Eye (tissue), 1 donor: ENCODE data around the gene SPATA9.

Experiments used
- DNase-seq: peaks from one replicate; pipeline ENCODE4 v3.0.0-alpha.2; 2015

The SPATA9 gene, protein sequence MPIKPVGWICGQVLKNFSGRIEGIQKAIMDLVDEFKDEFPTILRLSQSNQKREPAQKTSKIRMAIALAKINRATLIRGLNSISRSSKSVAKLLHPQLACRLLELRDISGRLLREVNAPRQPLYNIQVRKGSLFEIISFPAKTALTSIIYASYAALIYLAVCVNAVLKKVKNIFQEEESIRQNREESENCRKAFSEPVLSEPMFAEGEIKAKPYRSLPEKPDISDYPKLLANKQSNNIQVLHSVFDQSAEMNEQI

DNA sequence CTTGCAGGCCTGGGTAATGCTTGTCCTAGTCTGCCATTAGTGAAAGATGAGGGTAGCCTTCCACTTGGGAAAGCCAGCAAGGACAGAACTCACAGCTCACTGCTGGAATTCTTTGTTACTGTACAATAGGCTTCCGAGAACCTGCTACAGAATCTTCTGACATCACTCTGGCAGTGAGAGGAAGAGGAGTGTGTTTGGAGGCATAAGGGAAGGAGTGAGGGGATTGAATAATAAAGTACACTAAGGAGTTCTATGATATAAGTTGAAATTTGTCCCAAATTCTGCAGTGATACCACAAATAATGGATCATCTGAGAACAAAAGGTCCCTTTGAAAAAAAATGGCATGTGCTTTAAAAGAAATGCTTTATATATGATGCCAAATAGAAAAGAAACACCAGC is at the start of gene SPATA9:
Gene SPATA9 (minus strand): TSS at position 101 of the 400 bp plus-strand sequence. CDS start 137 bp downstream, outside the sequence.
- no peak for DNase-seq

DNA sequence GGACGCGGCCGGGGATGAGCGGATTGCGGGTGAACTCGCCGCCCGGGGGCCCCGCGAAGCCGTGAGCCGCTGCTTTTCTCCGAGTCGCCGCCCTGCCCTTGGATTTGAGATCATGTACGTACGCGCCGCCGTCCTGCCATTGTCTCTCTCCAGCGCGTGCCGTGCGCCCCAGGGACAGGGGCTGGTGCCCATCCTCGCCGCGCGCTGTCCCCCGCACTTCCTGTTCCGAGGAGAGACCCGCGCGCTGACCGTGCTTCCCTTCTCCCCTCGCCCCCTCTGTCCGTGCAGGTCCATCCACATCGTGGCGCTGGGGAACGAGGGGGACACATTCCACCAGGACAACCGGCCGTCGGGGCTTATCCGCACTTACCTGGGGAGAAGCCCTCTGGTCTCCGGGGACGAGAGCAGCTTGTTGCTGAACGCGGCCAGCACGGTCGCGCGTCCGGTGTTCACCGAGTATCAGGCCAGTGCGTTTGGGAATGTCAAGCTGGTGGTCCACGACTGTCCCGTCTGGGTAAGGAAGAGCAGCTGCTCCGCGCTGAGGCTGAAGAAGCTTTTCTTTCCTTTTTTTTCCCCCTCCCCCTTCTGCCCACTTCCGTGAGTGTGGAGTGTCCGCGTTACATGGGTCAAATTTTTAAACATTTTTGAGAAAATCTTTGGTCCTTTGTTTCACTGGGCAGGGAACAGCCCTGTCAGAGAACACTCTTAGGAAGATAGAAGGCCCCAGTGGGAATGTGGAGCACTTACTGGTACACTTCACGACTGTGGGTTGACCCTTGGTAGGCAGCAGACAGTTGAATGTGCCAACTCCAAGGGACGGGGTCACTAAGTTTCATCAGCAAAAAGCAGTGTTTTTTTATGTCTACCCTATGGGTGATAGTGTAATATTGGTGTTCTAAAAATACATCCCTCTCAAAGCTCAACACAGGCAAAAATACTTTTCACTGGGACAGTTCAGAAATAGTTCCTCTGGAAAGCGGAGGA is 49.1 kb upstream of the SPATA9 start:
- peak; percentile 89 for DNase-seq

- peak; percentile 95 for DNase-seq
These were observed 48.2 kb upstream of the SPATA9 start, which contains the start of gene RHOBTB3 for GRCh38 chr5:95730730-95731570. RHOBTB3 (plus strand) TSS chr5:95731336; CDS start chr5:95731683, 347 bp downstream.

GRCh38 chr5:95730011-95730700 is 47.4 kb upstream of the SPATA9 start:
- no peak for DNase-seq

DNA sequence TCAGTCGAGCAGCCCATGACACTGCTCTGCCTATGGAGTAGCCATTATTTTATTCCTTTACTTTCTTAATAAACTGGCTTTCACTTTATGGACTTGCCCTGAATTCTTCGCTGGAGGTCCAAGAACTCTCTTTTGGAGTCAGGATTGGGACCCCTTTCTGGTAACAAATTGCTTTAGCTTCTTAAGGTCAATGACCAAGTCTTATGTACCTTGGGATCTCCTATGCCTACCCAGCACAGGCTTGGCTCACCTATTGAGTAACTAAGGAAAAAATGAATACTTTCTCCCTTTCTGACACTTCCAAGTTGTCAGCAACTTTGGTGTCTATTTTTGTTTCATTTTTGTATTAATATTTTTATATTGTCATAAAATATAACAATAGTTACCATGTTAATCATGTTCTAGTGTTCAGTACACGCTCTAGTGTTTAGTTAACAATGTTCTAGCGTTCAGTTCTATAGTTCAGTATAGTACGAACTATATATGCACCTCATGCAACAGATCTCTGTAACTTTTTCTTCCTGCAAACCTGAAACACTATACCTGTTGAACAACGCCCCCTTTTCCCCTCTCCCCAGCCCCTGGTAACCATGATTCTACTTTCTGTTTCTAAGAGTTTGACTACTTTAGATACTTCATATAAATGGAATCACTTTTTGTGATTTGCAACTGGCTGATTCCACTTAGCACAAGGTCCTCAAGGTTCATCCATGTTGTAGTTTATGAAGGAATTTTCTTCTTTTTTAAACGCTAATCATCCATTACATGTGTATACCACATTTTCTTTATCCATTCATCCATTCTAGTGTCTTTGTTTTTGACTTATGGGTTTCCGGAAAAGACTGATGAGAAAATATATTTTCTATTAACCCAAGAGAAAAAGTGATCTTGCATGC is 46.6 kb upstream of the SPATA9 start:
- DNase-seq: no peak

GRCh38 chr5:95728494-95729114 is 45.8 kb upstream of the SPATA9 start:
- no peak for DNase-seq

GRCh38 chr5:95727764-95728191 is 45.0 kb upstream of the SPATA9 start:
- DNase-seq: no peak

DNA sequence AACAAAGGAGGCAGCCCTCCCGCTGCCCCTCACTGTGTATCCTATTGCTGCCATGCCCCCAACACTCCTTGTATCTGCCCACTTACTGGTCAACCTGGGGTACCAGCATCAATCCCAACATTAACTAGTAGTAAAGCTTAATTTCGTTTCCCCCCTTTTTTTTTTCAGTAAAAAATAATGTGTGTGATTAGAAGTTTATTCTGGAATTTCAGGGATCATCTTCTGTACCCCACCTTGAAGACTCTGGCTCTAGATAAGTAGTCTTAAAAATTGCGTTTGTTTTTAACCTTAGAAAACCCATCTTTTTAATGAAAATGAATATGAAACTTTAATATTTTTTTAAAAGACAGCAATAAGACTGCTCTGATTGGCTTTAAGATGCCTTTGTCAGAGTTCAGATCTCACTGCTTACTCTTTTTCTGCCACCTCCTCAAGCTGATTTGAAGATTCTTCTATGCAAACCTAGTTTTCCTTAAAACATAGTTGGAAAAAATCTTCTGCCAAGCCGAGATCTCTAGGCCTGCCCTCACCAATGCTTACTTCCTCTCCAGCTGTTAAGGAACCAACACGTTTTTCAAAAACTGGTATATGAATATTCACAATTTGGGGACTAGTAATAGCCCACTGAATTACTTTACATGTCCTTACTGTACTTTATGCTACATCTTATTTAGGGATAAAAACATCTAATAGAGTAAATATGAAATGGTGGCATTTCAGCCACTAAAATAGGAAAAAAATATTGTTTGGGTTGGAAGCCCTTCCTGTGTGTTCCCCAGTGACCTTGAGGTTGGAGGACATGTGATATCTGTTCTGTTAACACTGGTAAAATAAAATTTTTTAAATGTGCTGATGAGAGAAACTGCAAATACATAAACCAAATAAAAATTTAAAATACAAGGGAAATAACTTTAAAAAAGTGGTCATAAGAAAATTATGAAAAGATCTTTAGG is 44.3 kb upstream of the SPATA9 start:
- no peak for DNase-seq

DNA sequence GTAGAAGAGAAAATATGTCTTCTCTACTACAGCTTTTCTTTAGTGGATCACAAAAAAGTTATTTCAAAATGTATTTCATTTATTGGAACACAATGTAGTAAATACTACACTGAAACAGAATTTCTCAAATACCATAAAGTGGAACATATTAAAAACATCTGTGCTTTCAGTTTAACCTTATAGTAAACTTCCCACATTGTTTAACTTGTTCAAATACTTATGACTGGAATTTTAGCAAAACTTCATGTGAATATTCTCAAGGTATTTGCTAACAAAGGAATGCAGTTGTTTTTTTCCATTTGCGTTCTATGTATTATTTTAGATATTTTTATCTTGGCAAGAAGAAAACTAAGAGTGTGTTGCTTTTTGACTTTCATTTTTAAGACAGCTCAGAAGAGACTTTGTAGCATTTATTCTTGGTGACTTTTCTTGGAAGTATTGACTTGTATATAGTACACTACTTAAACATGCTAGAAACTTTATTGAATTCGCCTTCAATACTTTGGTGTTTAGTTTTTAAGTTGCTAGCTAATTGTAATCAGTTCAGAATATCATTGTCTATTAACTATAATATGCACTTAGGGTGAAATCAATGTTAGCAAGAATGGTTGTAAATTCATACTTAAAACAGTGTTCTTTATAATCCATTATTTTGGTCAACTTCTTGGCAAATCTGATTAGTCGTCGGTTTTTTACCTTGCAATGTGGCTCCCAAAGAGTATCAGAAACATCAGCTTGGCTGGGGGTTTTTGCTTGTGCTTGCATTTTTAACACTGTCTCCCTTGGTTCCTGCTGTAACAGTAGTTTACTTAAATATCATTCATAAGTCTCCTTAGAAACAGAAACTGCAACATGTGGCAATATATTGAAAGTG is 43.4 kb upstream of the SPATA9 start:
- DNase-seq: no peak

DNA sequence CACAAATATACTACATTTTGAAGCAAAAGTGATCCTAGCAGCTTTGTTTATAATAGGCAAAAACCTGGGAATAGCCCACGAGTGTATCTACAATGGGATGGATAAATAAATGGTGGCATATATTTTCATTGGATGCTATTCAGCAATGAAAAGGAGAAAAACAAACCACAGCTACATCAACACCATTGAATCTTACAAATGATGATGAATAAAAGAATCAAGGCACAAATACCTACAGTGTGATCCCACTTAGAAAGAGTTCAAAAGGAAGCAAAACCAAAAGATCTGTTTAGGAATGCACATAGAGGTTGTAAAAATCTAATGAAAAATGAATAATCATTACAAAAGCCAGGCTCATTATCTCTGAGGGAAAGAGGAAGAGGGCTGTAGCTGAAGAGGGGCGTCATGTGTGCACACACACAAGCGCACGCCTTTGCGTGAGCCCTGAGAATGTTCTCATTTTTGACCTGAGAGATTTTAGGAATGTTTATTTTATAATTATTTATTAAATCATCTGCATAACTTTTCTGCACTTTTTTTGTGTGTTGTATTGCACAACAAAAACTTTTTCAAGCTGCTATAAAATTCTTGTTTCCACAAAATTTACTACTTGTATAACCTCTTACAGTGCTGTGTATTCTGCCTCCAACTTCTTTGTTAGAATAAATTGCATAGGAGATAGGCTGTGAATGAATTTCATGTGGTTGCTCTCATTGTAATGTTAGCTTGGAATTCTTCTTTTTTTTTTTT is 42.5 kb upstream of the SPATA9 start:
- DNase-seq: no peak

DNA sequence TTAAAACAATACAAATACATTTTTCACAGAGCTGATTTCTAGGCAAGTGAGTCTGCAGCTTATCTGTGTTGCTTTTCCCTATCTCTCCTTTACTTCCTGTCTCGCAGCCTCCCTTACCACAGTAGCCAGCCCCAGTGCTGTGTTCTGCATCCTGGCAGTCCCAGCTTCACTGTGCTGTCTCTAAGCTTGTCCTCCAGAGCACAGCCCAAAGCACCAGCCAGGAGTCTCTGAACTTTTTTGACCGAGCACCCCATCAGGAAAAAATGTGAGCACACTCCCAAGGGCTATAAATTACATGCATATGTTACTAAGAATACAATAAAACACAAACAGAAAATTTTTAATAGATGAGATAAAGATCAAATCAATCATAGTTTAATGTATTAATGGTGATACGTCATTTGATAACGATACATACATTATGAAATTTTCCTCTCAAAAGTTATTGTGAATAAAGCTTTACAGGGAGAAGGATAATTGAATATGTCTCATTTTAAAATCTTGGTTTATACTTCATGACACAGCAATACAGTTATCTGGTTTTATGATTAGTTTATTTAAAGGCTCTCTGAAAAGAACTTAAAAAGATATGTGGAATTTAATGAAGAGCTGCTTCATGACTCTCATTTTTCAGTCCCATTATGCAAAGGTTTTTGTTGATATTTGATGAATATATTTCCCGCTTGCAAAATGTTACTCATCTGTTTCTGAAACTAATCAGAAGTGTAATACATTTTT is 41.0 kb upstream of the SPATA9 start:
- DNase-seq: no peak

DNA sequence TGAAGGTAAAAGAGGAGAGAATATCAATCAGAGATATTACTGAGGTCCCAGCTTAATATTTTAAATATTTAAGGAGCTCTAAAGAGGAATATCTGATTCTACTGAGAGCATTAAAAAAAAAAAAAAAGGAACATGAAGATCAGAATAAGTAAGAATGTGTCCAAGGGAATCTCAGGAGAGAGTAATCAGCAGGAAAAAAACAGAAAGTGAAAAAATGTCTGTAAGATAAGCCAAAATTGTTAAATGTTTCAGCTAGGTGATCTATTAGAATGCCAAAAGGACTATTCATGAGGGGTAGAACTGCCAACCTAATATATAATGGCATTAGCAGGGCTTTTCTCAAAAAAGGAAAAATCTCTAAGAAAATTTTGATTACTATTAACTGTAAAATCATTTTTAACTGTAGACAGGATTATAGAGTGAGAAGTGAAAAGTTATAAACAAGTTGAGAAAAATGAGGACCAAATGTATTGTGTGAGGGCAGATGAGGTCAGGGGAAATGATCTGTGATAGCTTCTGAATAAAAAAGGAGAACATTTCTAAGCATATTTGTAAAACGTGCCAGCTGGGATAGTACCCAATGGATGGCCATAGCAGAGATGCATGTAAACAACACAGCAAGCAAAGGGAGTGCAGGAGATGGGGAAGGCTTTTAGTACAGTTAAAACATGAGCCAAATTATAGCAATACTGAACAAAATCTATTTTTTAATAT is 38.9 kb upstream of the SPATA9 start:
- DNase-seq: no peak

DNA sequence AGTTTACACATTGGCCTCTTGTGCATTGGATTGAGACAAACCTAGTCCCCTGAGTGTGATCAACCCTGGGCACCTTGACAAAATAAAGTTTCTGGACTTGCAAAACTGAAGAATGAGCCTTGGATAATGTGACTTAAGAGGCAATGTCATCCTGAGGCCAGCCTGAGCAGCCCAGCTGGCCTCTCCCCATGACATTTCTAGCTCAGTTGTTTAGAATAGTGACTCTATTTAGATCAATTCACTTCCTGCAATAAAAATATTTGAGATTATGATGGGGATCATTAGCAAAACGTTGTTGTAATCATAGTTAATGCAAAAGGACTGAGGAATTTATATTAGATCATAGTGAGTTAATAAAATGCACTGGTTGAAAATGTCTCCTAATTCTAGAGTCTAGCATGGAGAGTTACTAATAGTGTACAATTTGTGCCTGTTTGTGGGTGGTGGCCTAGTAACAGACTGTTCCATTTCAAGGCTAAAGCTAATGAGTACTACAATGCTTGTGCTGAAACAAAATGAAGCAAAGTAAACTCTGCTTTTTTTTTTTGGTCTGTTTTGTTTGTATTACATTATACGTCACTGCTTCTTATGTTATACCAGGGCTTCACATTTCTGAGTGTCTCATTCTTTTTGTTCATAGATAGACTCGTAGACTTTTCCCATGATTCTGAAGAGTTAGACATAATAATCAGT is 37.4 kb upstream of the SPATA9 start:
- peak; percentile 66 for DNase-seq

DNA sequence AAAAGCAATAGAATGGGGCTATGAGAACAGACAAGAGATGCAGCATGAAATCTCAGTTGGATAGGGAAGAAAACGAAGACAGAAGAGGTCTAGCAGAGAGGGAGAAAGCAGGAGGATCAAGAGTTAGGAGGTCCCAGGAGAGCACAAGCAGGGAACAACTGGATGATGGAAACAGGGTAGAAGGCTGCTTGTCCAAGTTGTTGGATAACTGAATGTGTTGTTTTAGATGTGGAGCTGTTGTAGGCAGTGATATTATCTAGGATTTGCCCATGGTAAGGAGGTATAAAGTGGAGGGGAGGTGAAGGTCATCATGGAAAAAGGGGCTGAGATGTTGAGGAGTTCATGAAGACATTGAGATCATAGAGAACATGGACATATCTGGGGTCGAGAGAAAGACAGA is 35.9 kb upstream of the SPATA9 start:
- no peak for DNase-seq

GRCh38 chr5:95718203-95718602 is 35.4 kb upstream of the SPATA9 start:
- DNase-seq: no peak

DNA sequence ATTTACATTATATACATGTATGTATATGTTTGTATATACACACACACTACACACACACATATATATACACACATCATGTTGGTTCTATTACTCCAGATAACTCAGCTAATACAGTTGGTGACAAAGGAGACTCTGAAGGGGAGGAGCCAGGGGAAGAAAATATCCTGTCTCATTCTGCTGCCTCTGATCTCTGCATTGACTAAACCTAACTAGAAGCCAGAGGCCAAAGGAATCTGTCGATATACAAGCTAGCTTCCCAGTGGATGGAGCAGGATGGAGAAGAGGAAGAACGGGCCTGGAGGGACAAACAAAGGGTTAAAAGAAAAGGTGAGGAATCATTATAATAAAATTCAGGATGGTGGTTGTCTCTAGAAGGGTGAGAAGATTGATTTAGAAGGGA is 34.6 kb upstream of the SPATA9 start:
- no peak for DNase-seq
